ENCODE results near the gene TRIM26. TPM values are rescaled to one million over a fixed set of nuclear protein-coding genes. Genes with fewer than 3 reads are reported as not detected.

Gene TRIM26
- polyA plus RNA-seq, 1 donor from 2014 or later: 25.9 TPM

GRCh38 chr6:30192076-30192475 is 21.1 kb downstream of the TRIM26 start:
- TF ChIP-seq POLR2AphosphoS5 (IDR thresholded peaks at IDR 0.05) (no peak), RAD21 (conservative IDR thresholded peaks at IDR 0.05) (no peak), TAF1 (IDR thresholded peaks at IDR 0.05; ENCODE audit: low read depth) (no peak), EP300 (conservative IDR thresholded peaks at IDR 0.05; ENCODE audit: poor library complexity, severe bottlenecking) (no peak), EZH2 (IDR thresholded peaks at IDR 0.05; ENCODE audit: borderline replicate concordance, insufficient read depth, low read length, poor library complexity, severe bottlenecking) (no peak), SMC3 (conservative IDR thresholded peaks at IDR 0.05; ENCODE audit: poor library complexity) (no peak), CTCF (IDR thresholded peaks at IDR 0.05; ENCODE audit: poor library complexity, severe bottlenecking) (no peak), MXI1 (conservative IDR thresholded peaks at IDR 0.05; ENCODE audit: poor library complexity, severe bottlenecking) (no peak)
- TF ChIP-seq, protein P1, sequence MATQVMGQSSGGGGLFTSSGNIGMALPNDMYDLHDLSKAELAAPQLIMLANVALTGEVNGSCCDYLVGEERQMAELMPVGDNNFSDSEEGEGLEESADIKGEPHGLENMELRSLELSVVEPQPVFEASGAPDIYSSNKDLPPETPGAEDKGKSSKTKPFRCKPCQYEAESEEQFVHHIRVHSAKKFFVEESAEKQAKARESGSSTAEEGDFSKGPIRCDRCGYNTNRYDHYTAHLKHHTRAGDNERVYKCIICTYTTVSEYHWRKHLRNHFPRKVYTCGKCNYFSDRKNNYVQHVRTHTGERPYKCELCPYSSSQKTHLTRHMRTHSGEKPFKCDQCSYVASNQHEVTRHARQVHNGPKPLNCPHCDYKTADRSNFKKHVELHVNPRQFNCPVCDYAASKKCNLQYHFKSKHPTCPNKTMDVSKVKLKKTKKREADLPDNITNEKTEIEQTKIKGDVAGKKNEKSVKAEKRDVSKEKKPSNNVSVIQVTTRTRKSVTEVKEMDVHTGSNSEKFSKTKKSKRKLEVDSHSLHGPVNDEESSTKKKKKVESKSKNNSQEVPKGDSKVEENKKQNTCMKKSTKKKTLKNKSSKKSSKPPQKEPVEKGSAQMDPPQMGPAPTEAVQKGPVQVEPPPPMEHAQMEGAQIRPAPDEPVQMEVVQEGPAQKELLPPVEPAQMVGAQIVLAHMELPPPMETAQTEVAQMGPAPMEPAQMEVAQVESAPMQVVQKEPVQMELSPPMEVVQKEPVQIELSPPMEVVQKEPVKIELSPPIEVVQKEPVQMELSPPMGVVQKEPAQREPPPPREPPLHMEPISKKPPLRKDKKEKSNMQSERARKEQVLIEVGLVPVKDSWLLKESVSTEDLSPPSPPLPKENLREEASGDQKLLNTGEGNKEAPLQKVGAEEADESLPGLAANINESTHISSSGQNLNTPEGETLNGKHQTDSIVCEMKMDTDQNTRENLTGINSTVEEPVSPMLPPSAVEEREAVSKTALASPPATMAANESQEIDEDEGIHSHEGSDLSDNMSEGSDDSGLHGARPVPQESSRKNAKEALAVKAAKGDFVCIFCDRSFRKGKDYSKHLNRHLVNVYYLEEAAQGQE (IDR thresholded peaks at IDR 0.05; ENCODE audit: borderline replicate concordance): no peak
- H3K36me3 ChIP-seq (ENCODE audit: insufficient read depth, low read length): peaks cover 14% of the 10 kb centered on the region

GRCh38 chr6:30188541-30188940 is 24.7 kb downstream of the TRIM26 start:
- peaks cover 14% of the 10 kb centered on the region for H3K36me3 ChIP-seq (ENCODE audit: insufficient read depth, low read length)
- TF ChIP-seq, protein P1 (IDR thresholded peaks at IDR 0.05; ENCODE audit: borderline replicate concordance): no peak
- TF ChIP-seq RAD21 (conservative IDR thresholded peaks at IDR 0.05) (no peak), EP300 (conservative IDR thresholded peaks at IDR 0.05; ENCODE audit: poor library complexity, severe bottlenecking) (no peak), TAF1 (IDR thresholded peaks at IDR 0.05; ENCODE audit: low read depth) (no peak), EZH2 (IDR thresholded peaks at IDR 0.05; ENCODE audit: borderline replicate concordance, insufficient read depth, low read length, poor library complexity, severe bottlenecking) (no peak), SMC3 (conservative IDR thresholded peaks at IDR 0.05; ENCODE audit: poor library complexity) (no peak), MXI1 (conservative IDR thresholded peaks at IDR 0.05; ENCODE audit: poor library complexity, severe bottlenecking) (no peak), POLR2AphosphoS5 (IDR thresholded peaks at IDR 0.05) (no peak), CTCF (IDR thresholded peaks at IDR 0.05; ENCODE audit: poor library complexity, severe bottlenecking) (no peak)
- H3F3A ChIP-seq (ENCODE audit: insufficient read depth, low read length, poor library complexity, severe bottlenecking): no peaks in the 10 kb centered on the region
- no peak overlapping the region for H3K4me2 ChIP-seq (ENCODE audit: low read length)
- no peak overlapping the region for H3K27ac ChIP-seq (ENCODE audit: low read length)
- H3K79me2 ChIP-seq (replicated peaks; ENCODE audit: insufficient read depth, low read length): no peaks in the 10 kb centered on the region
- H3K27me3 ChIP-seq (ENCODE audit: insufficient read depth, low read depth, low read length): no peaks in the 10 kb centered on the region
- H3K9me3 ChIP-seq (ENCODE audit: low read length): no peaks in the 10 kb centered on the region
- H3K4me3 ChIP-seq (ENCODE audit: low read length): no peak overlapping the region
- H2AFZ ChIP-seq (ENCODE audit: low read depth, low read length): no peak overlapping the region
- no peaks in the 10 kb centered on the region for H3K9me2 ChIP-seq (ENCODE audit: insufficient read depth, low read length)
- H4K20me1 ChIP-seq (ENCODE audit: insufficient read depth): no peaks in the 10 kb centered on the region
- no peak overlapping the region for H3K9ac ChIP-seq (ENCODE audit: low read length)

More at GRCh38 chr6:30192076-30192475, 21.1 kb downstream of the TRIM26 start:
- Histone ChIP-seq H3K79me2 (replicated peaks; ENCODE audit: insufficient read depth, low read length) (no peaks in the 10 kb centered on the region), H3K4me2 (ENCODE audit: low read length) (no peak overlapping the region), H3K9me2 (ENCODE audit: insufficient read depth, low read length) (no peaks in the 10 kb centered on the region), H4K20me1 (ENCODE audit: insufficient read depth) (no peaks in the 10 kb centered on the region), H3K27ac (ENCODE audit: low read length) (no peak overlapping the region), H3K27me3 (ENCODE audit: insufficient read depth, low read depth, low read length) (no peaks in the 10 kb centered on the region), H2AFZ (ENCODE audit: low read depth, low read length) (no peak overlapping the region), H3F3A (ENCODE audit: insufficient read depth, low read length, poor library complexity, severe bottlenecking) (no peaks in the 10 kb centered on the region), H3K4me3 (ENCODE audit: low read length) (no peak overlapping the region), H3K9me3 (ENCODE audit: low read length) (no peaks in the 10 kb centered on the region), H3K9ac (ENCODE audit: low read length) (no peak overlapping the region)

Data from neural cell (in vitro differentiated cells).